ENCODE results near the gene SNED1. TPM values are rescaled to one million over a fixed set of nuclear protein-coding genes. Genes with fewer than 3 reads are reported as not detected.

The SNED1 gene
- polyA plus RNA-seq, 1 experiment = 3.9 TPM

- no peak for TF ChIP-seq CTCF (IDR thresholded peaks at IDR 0.05; ENCODE audit: insufficient read depth, low read depth, low read length)
- ChIA-PET CTCF (interaction anchor here (0.6 to 0.7 kb wide), 2 partner anchors 13 to 17 kb away, joined by 3 read pairs; no protein-coding TSS in a partner anchor), POLR2A (no interaction called here)
- no peaks in the 10 kb centered on the region for H3K27me3 ChIP-seq (ENCODE audit: control insufficient read depth, insufficient read depth, low read length)
- no peak overlapping the region for H3K4me3 ChIP-seq (ENCODE audit: low read depth, low read length)
- DNase-seq (ENCODE audit: low read depth) = no peak
- H3K36me3 ChIP-seq (ENCODE audit: control insufficient read depth, insufficient read depth, low read length) = no peaks in the 10 kb centered on the region; the same call in 1 of the 2 replicates
Measured at GRCh38 chr2:241043581-241043980, 45.2 kb downstream of the SNED1 start.

- POLR2A ChIA-PET = no interaction called here
- H3K36me3 ChIP-seq (ENCODE audit: control insufficient read depth, insufficient read depth, low read length) = no peaks in the 10 kb centered on the region; the same call in 1 of the 2 replicates
- no peak for TF ChIP-seq CTCF (IDR thresholded peaks at IDR 0.05; ENCODE audit: insufficient read depth, low read depth, low read length)
- no peaks in the 10 kb centered on the region for H3K27me3 ChIP-seq (ENCODE audit: control insufficient read depth, insufficient read depth, low read length)
- no peak for DNase-seq (ENCODE audit: low read depth)
- no peak overlapping the region for H3K4me3 ChIP-seq (ENCODE audit: low read depth, low read length)
- CTCF ChIA-PET = no interaction called here
Measured at GRCh38 chr2:241047253-241048010, 49.0 kb downstream of the SNED1 start.

GRCh38 chr2:241048149-241048948, 49.9 kb downstream of the SNED1 start:
- TF ChIP-seq CTCF (IDR thresholded peaks at IDR 0.05; ENCODE audit: insufficient read depth, low read depth, low read length) = no peak
- no peak for DNase-seq (ENCODE audit: low read depth)
- CTCF ChIA-PET = no interaction called here
- Histone ChIP-seq H3K36me3 (ENCODE audit: control insufficient read depth, insufficient read depth, low read length) (no peaks in the 10 kb centered on the region; the same call in 1 of the 2 replicates), H3K4me3 (ENCODE audit: low read depth, low read length) (no peak overlapping the region), H3K27me3 (ENCODE audit: control insufficient read depth, insufficient read depth, low read length) (no peaks in the 10 kb centered on the region)
- POLR2A ChIA-PET = no interaction called here

- no peaks in the 10 kb centered on the region for H3K27me3 ChIP-seq (ENCODE audit: control insufficient read depth, insufficient read depth, low read length)
- POLR2A ChIA-PET = no interaction called here
- no peaks in the 10 kb centered on the region; the same call in 1 of the 2 replicates for H3K36me3 ChIP-seq (ENCODE audit: control insufficient read depth, insufficient read depth, low read length)
- no peak for DNase-seq (ENCODE audit: low read depth)
- H3K4me3 ChIP-seq (ENCODE audit: low read depth, low read length) = no peak overlapping the region
- CTCF ChIA-PET = interaction anchor here (0.9 kb wide), 1 partner anchor 29 kb away, joined by 3 read pairs; no protein-coding TSS in a partner anchor
- TF ChIP-seq CTCF (IDR thresholded peaks at IDR 0.05; ENCODE audit: insufficient read depth, low read depth, low read length) = no peak
Measured at GRCh38 chr2:241048949-241049343, 50.5 kb downstream of the SNED1 start.

Measured in BJ (cell line).